Measurements from ENCODE around the gene SAG. TPM values are rescaled to one million over a fixed set of nuclear protein-coding genes. Genes with fewer than 3 reads are reported as not detected.

SAG gene
- total and polyA plus RNA-seq, 2 experiments from 2014 or later: 0.21 TPM; not detected in 1

DNA sequence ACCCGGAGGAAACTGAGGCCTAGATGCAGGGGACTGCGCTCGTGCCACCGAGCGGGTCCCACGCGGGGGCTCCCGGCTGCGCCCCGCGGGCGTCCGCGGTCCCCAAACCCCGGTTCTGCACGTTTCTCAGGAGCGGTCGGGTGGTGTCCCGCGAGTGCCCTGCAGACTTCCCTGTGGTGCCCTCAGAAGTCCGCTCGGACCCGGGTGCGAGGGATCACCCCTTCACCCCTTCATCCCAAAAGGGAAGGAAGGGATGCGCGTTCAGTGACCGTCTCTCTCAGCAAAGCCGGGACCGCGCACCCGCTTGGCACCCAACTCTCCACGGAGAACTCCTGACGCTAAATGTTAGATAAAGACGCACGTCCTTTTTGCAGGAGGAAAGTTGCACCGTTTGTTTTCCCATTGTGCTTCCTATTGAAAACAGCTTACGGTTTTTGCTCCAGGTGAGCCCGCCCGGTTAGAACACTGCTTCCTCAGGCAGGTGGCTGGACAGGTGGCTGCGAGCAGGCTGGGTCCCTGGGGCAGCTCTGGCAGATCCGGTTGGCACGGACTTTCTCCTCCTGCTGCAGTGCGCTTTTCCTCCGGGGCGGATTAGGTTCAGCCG is 47.5 kb downstream of the SAG start:
- peak in 1 of 2 donors; percentile 30 for DNase-seq (ENCODE audit: low read depth in 1 of 2, low spot score in 1 of 2)
- Histone ChIP-seq H3K36me3 (no peaks in the 10 kb centered on the region), H3K27ac (no peak overlapping the region), H3K27me3 (peaks cover 2% of the 10 kb centered on the region), H3K9me3 (ENCODE audit: low read depth) (no peaks in the 10 kb centered on the region), H3K4me1 (ENCODE audit: low read depth) (peaks cover 18% of the 10 kb centered on the region), H3K4me3 (peak overlapping the region; percentile 90)
- TF ChIP-seq, protein P1, sequence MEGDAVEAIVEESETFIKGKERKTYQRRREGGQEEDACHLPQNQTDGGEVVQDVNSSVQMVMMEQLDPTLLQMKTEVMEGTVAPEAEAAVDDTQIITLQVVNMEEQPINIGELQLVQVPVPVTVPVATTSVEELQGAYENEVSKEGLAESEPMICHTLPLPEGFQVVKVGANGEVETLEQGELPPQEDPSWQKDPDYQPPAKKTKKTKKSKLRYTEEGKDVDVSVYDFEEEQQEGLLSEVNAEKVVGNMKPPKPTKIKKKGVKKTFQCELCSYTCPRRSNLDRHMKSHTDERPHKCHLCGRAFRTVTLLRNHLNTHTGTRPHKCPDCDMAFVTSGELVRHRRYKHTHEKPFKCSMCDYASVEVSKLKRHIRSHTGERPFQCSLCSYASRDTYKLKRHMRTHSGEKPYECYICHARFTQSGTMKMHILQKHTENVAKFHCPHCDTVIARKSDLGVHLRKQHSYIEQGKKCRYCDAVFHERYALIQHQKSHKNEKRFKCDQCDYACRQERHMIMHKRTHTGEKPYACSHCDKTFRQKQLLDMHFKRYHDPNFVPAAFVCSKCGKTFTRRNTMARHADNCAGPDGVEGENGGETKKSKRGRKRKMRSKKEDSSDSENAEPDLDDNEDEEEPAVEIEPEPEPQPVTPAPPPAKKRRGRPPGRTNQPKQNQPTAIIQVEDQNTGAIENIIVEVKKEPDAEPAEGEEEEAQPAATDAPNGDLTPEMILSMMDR (IDR thresholded peaks at IDR 0.05; ENCODE audit: low read depth, low read length): no peak

- no peaks in the 10 kb centered on the region for H3K9me3 ChIP-seq (ENCODE audit: low read depth)
- H3K4me1 ChIP-seq (ENCODE audit: low read depth): peaks cover 26% of the 10 kb centered on the region
- H3K4me3 ChIP-seq: no peak overlapping the region
- DNase-seq (ENCODE audit: low read depth in 1 of 2, low spot score in 1 of 2): no peak
- H3K36me3 ChIP-seq: no peaks in the 10 kb centered on the region
- no peak overlapping the region for H3K27ac ChIP-seq
- H3K27me3 ChIP-seq: peaks cover 2% of the 10 kb centered on the region
- TF ChIP-seq, protein P1 (IDR thresholded peaks at IDR 0.05; ENCODE audit: low read depth, low read length): no peak
These were observed 48.3 kb downstream of the SAG start for GRCh38 chr2:233355916-233356315.

DNA sequence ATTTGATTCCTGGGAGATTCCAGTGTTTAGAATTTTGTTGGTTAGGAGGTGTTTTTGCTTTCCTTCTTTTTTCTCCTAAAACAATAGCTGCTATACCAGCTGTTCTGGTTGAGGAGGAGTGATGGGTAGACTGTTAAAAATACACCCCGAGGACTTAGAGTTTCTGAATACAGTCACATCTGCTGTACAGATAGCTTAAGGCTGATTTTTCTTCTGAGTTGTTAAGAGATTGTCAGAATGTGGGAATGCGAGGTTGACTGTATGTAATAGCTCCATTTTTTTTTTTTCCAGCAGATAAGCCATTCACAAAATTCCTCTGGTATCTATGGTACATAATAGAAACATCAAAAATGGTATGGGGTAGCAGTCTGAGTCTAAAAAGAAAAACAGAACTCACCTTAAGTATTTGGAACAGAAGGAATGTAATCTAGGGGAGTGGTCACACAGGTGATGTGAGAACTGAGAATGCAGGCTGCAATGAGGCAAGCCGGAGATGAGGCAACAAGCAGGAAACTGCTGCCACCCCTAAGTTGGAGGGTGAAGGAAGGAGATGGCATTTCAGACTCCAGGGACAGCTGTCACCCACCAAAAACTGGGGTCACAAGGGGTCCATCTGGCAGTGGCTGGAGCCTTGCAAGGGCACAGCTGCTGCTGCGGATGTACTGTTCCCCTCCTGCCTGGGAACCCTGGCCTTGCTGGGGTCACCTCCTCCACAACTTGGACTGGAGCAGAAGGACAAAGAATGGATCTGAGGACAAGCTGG is 49.1 kb downstream of the SAG start:
- Histone ChIP-seq H3K36me3 (no peaks in the 10 kb centered on the region), H3K4me3 (no peak overlapping the region), H3K27me3 (peaks cover 2% of the 10 kb centered on the region), H3K27ac (no peak overlapping the region), H3K9me3 (ENCODE audit: low read depth) (no peaks in the 10 kb centered on the region), H3K4me1 (ENCODE audit: low read depth) (peaks cover 32% of the 10 kb centered on the region)
- peak in 1 of 2 donors; percentile 32 for DNase-seq (ENCODE audit: low read depth in 1 of 2, low spot score in 1 of 2)
- TF ChIP-seq, protein P1 (IDR thresholded peaks at IDR 0.05; ENCODE audit: low read depth, low read length): no peak

- no peak overlapping the region for H3K4me3 ChIP-seq
- no peak overlapping the region for H3K27ac ChIP-seq
- H3K9me3 ChIP-seq (ENCODE audit: low read depth): no peaks in the 10 kb centered on the region
- H3K36me3 ChIP-seq: no peaks in the 10 kb centered on the region
- peak in 1 of 2 donors; percentile 48 for DNase-seq (ENCODE audit: low read depth in 1 of 2, low spot score in 1 of 2)
- H3K27me3 ChIP-seq: peaks cover 2% of the 10 kb centered on the region
- H3K4me1 ChIP-seq (ENCODE audit: low read depth): peaks cover 32% of the 10 kb centered on the region
- TF ChIP-seq, protein P1 (IDR thresholded peaks at IDR 0.05; ENCODE audit: low read depth, low read length): no peak
These were observed 50.7 kb downstream of the SAG start for GRCh38 chr2:233358335-233358734.

- no peaks in the 10 kb centered on the region for H3K36me3 ChIP-seq
- peaks cover 2% of the 10 kb centered on the region for H3K27me3 ChIP-seq
- H3K4me3 ChIP-seq: no peak overlapping the region
- DNase-seq (ENCODE audit: low read depth in 1 of 2, low spot score in 1 of 2): no peak
- no peak overlapping the region for H3K27ac ChIP-seq
- TF ChIP-seq, protein P1 (IDR thresholded peaks at IDR 0.05; ENCODE audit: low read depth, low read length): no peak
- no peaks in the 10 kb centered on the region for H3K9me3 ChIP-seq (ENCODE audit: low read depth)
- H3K4me1 ChIP-seq (ENCODE audit: low read depth): peaks cover 27% of the 10 kb centered on the region
These were observed 51.3 kb downstream of the SAG start for GRCh38 chr2:233358947-233359346.
